Stimulated activated CD8-positive, alpha-beta memory T cell treated with anti-CD3 and anti-CD28 coated beads, Interleukin-4, amount 100 ng/mL, for 4 hours (primary cell): Measurements from ENCODE around the gene ITPR2.
"Not testable (repeated sequence)": the region's sequence is repeated elsewhere in the genome, so short reads cannot be mapped to it uniquely, and the experiment has no call there.

Experiments
- DNase-seq, 2 donors: peaks; one replicate each; pipeline ENCODE4 v3.0.0-alpha.2; 2020; ENCODE audit warnings: low read depth in 2 of 2, low spot score in 1 of 2

ITPR2 gene

DNA sequence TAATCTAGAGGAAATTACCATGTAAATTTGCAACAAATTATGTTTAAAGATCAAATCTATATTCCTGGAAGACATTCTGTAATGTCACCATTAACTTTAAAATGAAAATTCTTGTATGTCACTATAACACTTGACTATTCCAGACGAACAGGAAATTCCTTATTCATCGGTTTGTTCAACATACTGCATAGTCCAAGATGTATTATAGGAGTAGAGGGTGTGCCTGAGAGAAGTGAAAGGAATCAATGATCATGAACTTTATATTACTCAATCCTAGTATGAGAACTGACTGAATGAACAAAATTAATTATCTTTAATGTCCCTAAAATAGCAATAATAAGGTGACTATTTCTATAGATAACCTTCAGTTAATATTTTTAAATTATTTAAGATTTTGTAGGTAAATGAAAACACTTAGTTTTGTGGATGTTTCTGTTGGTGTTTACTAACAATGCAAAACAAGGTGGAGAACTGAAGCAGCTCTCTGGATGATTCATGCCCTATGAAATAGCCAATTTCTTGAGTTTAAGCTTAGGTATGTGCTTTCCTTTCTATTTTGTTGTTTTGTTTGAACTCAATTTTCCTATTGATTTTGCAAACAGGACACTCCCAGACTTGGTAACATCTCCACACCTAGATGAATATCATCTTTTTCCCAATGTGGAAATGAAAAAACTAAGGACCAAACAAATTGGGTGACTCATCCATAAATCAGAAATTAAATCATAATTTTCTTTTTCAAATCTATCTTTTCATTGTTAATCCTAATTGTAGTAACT, 18.2 kb upstream of the ITPR2 start:
- no peak for DNase-seq

- DNase-seq: no peak
Observed at GRCh38 chr12:26848156-26848825, 15.3 kb upstream of the ITPR2 start.

GRCh38 chr12:26847431-26847830, 14.4 kb upstream of the ITPR2 start:
- DNase-seq: no peak

DNA sequence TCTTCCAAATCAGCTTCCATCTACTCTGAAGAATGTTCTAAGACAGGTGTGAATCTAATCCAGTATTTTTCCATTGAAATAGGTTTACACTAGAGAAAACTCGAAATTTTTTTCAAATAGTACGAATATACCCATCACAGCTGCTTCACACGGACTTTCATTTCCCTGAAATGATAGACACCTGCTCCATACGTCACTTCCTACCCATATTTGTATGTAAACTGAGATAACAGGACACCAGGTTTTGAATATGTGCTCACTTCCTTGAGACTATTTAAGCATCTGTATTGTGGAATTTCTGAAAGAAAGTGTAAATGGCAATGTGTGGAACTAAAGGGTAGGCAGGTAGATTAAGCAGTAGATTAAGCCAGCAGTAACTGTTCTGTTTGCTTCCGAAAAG, 13.4 kb upstream of the ITPR2 start:
- no peak for DNase-seq

GRCh38 chr12:26845984-26846383, 13.0 kb upstream of the ITPR2 start:
- DNase-seq: no peak

- no peak for DNase-seq
Observed at GRCh38 chr12:26845057-26845666, 12.2 kb upstream of the ITPR2 start.

- no peak for DNase-seq
Observed at GRCh38 chr12:26843311-26843710, 10.3 kb upstream of the ITPR2 start.

GRCh38 chr12:26841085-26841484, 8.1 kb upstream of the ITPR2 start:
- DNase-seq: no peak

GRCh38 chr12:26839512-26839911, 6.5 kb upstream of the ITPR2 start:
- DNase-seq: no peak

DNA sequence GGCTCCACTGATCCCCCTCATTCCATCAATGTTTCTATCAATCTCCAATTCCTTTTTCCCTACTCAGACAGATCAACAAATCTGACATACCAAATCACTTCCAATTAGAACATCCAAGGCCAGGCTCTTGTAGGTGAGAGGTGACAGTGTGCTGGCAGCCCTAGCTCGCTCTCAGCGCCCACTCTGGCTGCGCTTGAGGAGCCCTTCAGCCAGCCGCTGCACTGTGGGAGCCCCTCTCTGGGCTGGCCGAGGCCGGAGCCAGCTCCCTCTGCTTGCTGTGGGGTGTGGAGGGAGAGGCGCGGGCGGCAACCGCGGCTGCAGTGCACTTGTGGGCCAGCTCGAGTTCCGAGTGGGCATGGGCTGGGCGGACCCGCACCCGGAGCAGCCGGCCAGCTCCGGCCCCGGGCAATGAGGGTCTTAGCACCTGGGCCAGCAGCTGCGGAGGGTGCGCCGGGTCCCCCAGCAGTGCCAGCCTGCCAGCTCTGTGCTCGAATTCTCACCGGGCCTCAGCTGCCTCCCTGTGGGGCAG, 6.0 kb upstream of the ITPR2 start:
- no peak for DNase-seq

DNA sequence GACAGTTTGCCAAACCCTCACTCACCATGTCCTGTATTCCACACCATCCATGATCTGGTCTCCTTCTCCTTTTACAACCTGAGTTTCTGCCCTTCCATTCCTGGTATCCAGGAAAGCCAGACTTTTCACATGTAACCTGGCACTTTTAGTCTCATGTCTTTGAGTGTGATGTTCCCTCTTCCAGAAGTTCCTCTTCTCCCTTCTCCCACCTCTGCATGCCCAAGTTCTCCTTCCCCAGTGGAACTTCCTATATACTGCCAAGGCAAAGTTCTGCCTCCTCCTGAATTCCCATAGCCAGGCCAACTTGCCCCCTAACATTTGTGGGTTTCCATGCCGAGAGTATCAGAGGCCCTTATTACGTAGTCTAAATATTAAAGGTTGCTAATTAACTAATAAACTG, 3.2 kb upstream of the ITPR2 start:
- DNase-seq: no peak

DNA sequence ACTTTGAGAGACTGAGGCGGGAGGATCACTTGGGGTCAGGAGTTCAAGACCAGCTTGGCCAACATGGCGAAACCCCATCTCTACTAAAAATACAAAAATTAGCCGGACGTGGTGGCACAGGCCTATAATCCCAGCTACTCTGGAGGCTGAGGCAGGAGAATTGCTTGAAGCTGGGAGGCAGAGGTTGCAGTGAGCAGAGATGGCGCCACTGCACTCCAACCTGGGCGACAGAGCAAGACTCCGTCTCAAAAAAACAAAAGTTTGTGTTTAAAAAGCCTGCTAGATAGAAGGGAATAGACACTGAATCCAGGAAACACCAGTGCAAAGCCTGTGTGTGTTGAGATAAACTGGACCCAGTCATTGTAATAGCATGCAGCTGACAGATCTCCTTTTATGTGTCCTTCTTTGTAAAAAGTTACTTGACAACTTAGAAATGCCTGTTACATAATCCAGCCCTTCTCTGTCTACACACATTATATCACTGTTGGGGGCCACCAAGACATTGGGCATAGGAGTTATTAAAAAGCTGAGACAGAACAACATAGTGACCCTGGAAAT, 1.6 kb upstream of the ITPR2 start:
- DNase-seq: not testable (repeated sequence)

- DNase-seq: no peak
Observed at GRCh38 chr12:26833743-26834490, 923 bp upstream of the ITPR2 start.

- DNase-seq: peak; percentile 28 to 33
Observed at GRCh38 chr12:26831951-26832821, 808 bp downstream of the ITPR2 start.

GRCh38 chr12:26830783-26831551, 2.0 kb downstream of the ITPR2 start:
- no peak for DNase-seq

DNA sequence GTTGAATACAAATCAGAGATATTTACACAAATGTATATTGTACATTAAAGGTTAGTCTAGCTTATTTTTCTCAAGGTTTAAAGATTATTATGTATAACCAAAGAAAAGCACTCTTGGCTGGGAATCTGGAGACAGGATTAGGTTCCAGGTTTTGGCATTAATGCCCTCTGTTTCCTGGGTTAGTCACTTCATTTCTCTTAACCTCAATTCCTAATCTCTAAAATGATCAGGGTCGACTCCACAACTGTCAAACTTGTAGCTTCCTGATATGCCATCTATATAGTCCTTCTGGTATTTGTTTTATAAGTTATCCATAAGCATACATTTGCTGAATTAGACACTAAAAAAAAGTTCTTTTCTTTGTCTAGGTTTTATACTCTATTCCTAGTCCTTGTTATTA, 2.6 kb downstream of the ITPR2 start:
- DNase-seq: no peak

GRCh38 chr12:26828280-26829073, 4.5 kb downstream of the ITPR2 start:
- no peak for DNase-seq

GRCh38 chr12:26826437-26826836, 6.6 kb downstream of the ITPR2 start:
- no peak for DNase-seq
